Measurements from ENCODE around the gene DKK2. TPM values are rescaled to one million over a fixed set of nuclear protein-coding genes. Genes with fewer than 3 reads are reported as not detected.

DKK2 gene
- total RNA-seq, 1 experiment from 2014 or later = 0.87 TPM

DNA sequence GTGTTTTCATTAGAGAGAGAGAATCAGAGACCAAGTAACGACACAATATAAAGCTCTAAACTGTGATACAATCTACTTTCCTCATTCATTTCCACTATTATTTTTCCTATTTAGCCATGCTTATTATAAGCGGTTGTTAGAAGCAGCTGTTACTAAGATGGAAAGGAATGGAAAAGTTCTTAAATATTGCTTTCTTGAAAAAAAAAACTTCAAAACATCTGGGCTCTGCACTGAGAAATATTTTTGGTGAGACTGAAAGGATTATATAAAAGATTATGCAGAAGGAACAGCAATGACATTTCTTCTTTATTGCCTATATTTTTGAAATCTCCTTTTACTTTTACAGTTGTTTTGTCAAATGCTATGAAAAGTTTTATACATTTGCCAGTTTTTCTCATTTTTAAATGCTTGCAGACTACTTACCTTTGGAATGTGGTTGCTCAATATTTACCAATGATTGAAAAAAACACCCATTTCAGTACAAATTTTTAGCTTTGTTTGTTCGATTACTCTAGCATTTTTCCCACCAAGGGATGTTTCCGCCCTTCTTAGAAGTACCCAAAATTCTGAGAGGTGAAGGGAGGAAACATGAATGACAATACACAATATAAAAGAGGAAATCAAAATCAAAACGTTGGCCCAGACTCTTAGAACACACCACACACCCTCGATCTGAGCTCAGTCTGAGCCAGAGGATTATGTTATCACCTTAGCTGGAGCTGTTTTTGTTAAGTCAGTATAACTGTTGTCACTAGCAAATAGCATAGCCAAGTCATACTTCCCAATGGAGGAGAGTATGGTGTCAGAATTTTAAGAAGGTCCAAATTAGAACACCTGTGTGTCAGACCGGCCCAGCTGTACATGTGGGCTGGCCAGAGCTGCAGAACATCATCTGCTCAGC is 18.4 kb downstream of the DKK2 start:
- no peak for DNase-seq (ENCODE audit: low spot score)

GRCh38 chr4:107011312-107011711 is 24.8 kb downstream of the DKK2 start:
- DNase-seq (ENCODE audit: low spot score) = no peak

DNA sequence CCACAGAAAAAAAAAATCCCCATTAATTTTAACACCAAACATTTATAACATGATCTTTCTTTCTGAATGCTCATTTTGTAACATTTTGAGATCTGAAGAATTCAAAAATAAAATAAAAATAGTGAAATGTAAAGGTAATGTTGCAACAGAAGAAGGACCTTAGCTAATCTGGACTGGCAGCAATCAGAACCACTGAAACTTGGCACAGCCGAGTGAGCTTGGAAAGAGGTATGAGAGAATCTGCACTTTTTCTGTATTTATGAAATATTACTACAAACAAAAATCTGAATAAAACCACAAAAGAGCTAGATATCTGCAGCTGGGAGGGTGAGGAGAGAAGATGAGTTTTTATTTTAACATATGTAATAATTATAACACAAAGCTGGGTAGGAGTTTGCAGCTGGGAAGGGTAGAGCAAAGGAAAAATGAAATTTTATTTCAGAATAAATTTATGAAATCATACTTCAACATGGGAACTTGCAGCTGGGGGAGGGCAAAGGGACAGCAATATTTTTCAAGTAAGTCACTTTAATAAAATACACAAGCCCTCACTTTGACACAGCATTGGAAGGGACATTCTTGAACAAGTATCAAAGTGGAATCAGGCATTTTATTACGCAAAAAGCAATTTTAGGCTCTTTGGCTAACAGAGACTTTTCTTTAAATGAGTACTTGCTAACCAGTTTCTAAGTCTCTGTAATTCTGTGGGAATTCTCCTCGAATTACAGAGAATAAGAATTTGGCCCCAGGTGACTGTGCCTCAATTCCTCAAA is 26.7 kb downstream of the DKK2 start:
- DNase-seq (ENCODE audit: low spot score) = no peak

DNA sequence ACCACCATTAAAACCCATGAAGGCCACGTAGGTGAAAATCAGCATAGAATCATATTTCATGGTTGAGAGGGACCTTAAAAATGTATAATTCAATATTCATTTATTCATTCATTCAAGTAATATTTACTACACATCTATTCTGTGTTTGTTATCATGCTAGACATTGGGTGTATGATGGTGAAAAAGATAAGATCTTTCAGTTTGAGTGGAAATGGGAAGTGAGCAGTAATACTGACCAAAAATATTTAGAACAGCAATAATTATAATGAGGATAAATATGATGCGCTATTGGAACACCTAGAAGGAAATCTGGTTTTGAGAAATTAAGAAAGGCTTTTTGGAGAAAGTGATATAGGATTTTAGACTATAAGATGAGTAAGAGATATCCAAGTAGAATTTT is 28.0 kb downstream of the DKK2 start:
- DNase-seq (ENCODE audit: low spot score) = no peak

GRCh38 chr4:107006218-107006617 is 29.9 kb downstream of the DKK2 start:
- DNase-seq (ENCODE audit: low spot score) = no peak

DNA sequence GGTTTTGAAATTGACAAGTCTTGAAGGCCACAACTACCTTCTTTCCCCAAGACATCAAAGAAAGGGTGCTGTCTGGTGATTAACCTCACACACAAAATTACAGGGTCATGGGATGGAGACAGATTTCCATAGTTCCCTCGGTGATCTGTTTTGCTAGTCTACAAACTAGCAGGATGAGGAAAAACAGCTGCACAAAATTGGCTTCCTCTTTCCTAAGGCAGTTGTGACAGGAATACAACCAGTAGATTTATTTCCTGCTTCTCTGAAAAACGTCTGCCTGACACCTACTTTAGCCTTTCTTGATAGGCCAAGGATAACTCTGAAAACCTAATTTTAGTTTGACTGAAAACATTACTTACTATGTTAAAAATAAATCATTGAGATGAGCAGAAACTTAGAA is 39.6 kb downstream of the DKK2 start:
- no peak for DNase-seq (ENCODE audit: low spot score)

DNA sequence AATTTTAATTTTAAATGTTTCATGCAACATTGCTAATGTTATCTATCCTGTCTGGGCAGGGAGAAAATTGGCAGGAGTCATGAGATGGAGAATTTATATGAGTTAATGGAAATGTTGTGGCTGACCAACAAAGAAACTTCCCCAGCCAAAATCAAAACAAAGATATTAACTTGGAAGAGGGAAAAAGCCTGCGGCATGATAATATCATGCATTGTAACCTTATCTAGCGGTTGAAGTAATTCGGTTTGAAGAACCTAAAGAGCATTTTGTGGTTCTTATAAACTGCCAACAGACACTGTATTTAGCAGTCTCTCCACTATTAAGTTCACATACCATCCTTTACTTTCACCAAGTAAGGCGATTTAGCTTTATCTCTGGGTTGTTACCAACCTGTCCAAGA is 42.3 kb downstream of the DKK2 start:
- peak; percentile 51 for DNase-seq (ENCODE audit: low spot score)

DNA sequence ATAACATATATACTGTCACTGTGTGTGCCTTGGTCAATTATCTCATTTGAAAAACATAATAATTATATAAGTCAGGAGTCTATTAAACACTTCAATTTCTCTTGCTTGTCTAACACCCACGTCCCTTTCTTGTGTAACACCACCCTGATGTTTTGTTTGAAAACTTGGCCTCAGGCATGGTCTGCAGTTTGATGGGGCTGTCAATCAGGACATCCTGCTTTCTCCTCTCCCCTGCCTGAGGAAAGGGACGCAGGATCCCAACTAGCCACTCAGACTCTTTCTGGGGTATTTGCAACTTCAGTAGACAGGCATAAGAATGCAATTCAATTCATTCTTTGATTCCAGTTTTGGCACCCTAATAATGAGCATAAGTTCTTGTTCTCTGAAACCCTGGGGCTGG is 48.8 kb downstream of the DKK2 start:
- DNase-seq (ENCODE audit: low spot score) = no peak

DNA sequence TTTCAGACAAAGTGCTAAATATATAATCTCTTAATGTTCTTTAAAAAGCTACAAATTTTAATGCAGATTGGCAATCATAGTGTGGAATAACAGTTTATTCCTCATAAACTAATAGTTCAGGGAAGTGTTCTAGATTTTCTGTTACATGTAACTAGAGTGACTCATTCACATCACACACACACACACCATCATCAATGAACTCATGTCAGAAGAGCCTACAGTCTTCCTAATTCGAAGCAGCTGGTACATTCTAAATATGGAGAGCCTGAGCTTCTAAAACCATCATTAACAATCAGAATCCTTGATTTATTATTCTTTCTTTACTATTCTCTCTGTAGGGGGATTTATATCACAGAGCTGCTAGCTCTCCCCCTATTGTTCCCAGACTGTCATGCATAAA is 49.6 kb downstream of the DKK2 start:
- DNase-seq (ENCODE audit: low spot score) = no peak

DNA sequence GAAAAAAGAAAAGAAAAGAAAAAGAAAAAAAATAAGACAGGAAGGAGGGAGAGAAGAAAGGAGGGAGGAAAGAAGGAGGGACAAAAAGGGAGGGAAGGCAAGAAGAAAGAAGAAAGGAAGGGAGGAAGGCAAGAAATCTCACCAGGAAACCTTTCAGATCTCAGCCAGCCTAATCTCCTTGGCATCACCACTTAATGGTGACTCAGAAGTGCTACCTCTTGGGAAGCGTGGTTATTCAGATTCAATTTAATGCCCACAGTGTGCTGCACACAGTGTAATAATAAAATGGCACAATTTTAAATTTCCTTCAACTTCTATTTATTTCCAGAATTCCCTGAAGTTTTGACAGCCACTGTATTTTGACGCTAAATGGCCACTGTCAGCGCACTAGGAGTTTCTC is 50.3 kb downstream of the DKK2 start:
- DNase-seq (ENCODE audit: low spot score) = no peak

DNA sequence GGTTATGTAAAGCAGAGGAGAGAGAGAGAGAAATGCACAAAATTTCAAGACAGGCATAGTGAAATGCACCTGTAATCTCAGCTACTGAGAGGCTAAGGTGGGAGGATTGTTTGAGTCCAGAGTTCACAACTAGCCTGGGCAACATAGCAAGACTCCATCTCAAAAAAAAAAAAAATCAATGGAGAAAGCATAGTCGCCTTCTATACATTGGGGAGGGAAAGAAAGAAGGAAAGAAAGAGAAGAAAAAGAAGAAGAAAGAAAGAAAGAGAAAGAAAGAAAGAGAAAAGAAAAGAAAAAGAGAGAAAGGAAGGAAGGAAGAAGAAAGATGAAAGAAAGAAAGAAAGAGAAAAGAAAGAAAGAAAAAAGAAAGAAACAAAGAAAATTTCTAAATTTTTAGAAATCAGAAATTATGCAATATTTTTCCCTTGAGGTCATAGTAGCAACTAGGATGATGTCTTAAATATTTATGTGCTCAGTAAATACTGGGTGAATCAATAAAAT is 53.4 kb downstream of the DKK2 start:
- DNase-seq (ENCODE audit: low spot score) = no peak

GRCh38 chr4:106981431-106981830 is 54.7 kb downstream of the DKK2 start:
- no peak for DNase-seq (ENCODE audit: low spot score)

DNA sequence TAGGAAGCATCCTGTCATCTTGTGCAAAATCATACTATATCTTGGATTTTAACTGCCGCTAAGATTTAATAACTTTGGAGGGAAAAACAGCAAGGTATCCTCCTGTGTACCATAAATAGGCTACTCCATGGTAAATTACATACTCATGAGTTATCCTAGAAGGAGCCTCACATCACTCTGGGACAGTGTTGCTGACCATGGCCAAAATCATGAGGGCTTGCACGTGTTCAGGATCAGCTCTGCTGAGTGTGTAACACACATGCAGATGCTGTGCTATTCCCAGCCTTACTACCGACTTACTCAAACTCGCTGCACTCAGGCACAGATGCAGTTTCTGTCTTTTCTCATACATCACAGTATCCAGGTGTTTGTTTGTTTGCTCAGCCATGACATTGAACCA is 56.6 kb downstream of the DKK2 start:
- no peak for DNase-seq (ENCODE audit: low spot score)

DNA sequence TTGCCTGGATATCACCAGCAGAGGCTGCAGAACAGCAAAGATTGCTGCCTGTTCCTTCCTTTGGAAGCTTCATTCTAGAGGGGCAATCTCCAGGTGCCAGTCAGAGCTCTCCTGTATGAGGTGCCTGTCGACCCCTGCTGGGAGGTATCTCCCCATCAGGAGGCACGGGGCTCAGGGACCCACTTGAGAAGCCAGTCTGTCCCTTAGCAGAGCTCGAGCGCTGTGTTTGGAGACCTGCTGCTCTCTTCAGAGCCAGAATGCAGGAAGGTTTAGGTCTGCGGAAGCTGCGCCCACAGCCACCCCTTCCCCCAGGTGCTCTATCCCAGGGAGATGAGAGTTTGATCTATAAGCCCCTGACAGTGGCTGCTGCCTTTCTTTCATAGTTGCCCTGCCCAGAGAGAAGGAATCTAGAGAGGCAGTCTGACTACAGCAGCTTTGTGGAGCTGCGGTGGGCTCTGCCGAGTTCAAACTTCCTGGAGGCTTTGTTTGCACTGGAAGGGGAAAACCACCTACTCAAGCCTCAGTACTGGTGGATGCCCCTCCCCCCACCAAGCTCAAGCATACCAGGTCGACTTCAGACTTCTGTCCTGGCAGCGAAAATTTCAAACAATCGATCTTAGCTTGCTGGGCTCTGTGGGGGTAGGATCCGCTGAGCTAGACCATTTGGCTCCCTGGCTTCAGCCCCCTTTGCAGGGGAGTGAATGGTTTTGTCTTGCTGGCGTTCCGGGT is 57.9 kb downstream of the DKK2 start:
- no peak for DNase-seq (ENCODE audit: low spot score)

- DNase-seq (ENCODE audit: low spot score) = no peak
Measured at GRCh38 chr4:106971636-106972035, 64.5 kb downstream of the DKK2 start.

GRCh38 chr4:106967892-106968291 is 68.2 kb downstream of the DKK2 start:
- no peak for DNase-seq (ENCODE audit: low spot score)

DNA sequence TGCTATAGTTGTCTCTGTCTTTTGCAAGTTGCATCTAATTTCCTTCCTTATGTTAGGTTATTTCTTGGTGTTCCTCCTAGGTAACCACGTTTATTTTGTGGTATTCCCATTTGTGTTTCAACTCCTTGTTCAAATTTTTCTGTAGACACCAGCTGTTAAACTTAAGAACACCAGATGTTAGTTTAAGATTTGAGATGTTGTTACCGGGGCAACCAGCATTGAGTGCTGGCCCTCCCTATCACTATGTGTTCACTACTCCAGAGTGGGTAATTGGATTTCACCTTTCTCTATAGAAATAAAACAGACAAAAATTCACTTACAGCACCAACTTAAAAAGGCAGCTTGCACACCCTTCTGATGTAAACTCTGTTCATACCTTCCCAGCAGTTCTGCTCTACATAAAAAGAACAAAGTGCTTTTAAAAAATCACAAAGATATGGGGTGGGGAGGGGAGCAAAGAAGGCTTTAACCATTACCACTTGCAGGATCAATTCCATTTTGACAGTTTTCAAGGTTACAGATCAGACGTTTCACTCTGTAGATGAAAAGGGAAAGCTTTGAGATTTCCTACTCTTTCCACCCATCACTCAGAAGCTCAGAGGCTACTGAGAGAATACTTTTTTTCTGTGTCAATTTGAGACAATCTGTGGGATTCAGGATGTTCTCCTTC is 82.9 kb downstream of the DKK2 start:
- no peak for DNase-seq (ENCODE audit: low spot score)

GRCh38 chr4:106951891-106952290 is 84.2 kb downstream of the DKK2 start:
- DNase-seq (ENCODE audit: low spot score) = no peak

DNA sequence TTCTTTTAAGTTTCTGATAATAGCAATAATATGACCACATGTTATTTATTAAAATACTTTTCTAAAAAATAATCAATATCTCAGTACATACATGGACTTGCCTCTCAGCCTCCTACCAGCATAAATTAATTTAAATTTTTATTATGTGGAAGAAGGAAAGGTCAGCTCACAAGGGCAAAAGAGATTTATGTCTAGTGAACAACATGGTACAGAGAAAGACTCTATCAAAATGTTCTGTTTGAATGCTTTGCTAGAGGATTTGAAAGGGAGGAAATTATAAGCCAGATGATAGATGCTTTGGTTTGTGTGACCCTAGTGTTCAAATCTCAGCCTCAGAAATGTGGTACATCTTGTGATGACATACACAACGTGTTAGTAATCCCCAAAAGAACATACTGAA is 94.3 kb downstream of the DKK2 start:
- no peak for DNase-seq (ENCODE audit: low spot score)

DNA sequence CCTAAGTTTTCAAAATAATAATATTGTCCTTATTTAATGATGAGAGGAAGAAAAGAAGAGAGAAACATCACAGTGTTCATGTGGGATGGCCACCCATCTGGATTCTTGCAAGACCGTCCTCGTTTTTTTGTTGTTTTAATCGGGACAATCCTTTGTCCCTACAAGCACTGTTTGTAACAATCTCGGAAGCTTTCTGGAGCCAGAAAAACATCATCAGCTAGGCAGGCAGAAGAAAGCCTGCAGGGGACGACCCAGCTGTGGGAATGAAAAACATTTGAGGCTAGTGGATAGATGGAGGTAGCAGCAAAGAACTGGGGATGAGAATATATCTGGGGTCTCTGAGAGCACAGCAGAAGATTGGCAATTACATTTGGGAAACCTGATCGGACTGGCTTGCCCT is 105.6 kb downstream of the DKK2 start:
- DNase-seq (ENCODE audit: low spot score) = no peak

GRCh38 chr4:106929248-106929647 is 106.9 kb downstream of the DKK2 start:
- no peak for DNase-seq (ENCODE audit: low spot score)

GRCh38 chr4:106914223-106914622 is 121.9 kb downstream of the DKK2 start:
- no peak for DNase-seq (ENCODE audit: low spot score)

Data from H4 (cell line).